A673 (cell line): ENCODE measurements around the gene DOCK1.

ENCODE experiments used
- EZH2 ChIP-seq: fragments of 200-600 bp; sonication (generic); IDR thresholded peaks from 2 replicates; pipeline ENCODE4 v1.6.1; 2017; ENCODE audit warnings: borderline replicate concordance, low read depth, mild to moderate bottlenecking, mixed read lengths, antibody characterized with exemption, low read length; ENCODE audit not compliant: poor library complexity, severe bottlenecking
- TF ChIP-seq, protein P1 (sequence below): fragments of 300-800, 200-600 bp; sonication (generic); conservative IDR thresholded peaks from 2 replicates; pipeline ENCODE4 v1.5.1; 2017; ENCODE audit warnings: low read depth, mild to moderate bottlenecking, antibody characterized with exemption, low read length, moderate library complexity, mixed read lengths

DNA sequence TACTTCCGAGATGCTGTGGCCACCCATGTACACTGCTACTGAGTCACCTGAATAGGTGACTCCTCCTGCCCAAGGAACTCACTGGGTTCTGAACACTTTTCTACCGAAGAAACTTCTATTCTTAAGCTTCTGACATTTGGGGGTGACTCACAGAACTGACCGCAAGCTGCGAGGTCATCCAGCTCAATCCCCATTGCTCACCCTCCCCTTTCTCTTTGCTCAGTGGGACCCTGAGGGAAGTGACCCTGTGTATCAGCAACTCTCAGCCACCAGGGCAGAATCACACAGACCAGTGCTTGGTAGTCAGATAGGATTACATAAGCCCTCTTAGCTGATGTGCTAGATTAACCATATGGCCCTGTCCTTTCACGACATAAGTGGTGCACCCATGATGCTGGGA, 244.9 kb downstream of the DOCK1 start:
- no peak for TF ChIP-seq EZH2
- TF ChIP-seq, protein P1, sequence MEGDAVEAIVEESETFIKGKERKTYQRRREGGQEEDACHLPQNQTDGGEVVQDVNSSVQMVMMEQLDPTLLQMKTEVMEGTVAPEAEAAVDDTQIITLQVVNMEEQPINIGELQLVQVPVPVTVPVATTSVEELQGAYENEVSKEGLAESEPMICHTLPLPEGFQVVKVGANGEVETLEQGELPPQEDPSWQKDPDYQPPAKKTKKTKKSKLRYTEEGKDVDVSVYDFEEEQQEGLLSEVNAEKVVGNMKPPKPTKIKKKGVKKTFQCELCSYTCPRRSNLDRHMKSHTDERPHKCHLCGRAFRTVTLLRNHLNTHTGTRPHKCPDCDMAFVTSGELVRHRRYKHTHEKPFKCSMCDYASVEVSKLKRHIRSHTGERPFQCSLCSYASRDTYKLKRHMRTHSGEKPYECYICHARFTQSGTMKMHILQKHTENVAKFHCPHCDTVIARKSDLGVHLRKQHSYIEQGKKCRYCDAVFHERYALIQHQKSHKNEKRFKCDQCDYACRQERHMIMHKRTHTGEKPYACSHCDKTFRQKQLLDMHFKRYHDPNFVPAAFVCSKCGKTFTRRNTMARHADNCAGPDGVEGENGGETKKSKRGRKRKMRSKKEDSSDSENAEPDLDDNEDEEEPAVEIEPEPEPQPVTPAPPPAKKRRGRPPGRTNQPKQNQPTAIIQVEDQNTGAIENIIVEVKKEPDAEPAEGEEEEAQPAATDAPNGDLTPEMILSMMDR = no peak
